Naive thymus-derived CD4-positive, alpha-beta T cell (primary cell): Measurements from ENCODE around the gene TIMP4. TPM values are rescaled to one million over a fixed set of nuclear protein-coding genes. Genes with fewer than 3 reads are reported as not detected.

Source experiments
- ATAC-seq: fragments of 150-1000 bp; cut with Tn5 transposase; 2 replicates; pipeline ENCODE4 v1.10.0; 2021; ENCODE audit warnings: mild to moderate bottlenecking, moderate library complexity
- CTCF ChIA-PET: fragments of 350-600 bp; sonication (Branson Sonifier 250); formaldehyde crosslinking; loops from one replicate; lab custom pipeline; 2021; ENCODE audit warnings: antibody characterized with exemption; lab: Charles Lee
- POLR2A ChIA-PET: fragments of 350-600 bp; sonication (Branson Sonifier 250); formaldehyde crosslinking; loops from one replicate; lab custom pipeline; 2021; ENCODE audit warnings: antibody characterized with exemption, inconsistent platforms; lab: Charles Lee
- DNase-seq, 9 donors: peaks; one replicate each; pipeline versions ENCODE4 v3.0.0 to v3.0.0-alpha.2; 2020 to 2022; ENCODE audit warnings: mixed read lengths in 1 of 9
- H3K27ac ChIP-seq: one replicate; pipeline ENCODE4 v1.7.0; 2013; ENCODE audit warnings: mild to moderate bottlenecking, low read depth, low read length, moderate library complexity
- H3K27me3 ChIP-seq, 2 donors: one replicate each; pipeline ENCODE4 v1.7.0; 2013; ENCODE audit warnings: low read length in 2 of 2, mild to moderate bottlenecking in 2 of 2, moderate library complexity in 2 of 2; ENCODE audit not compliant: control insufficient read depth in 2 of 2, insufficient read depth in 2 of 2
- H3K36me3 ChIP-seq, 3 experiments: 1 replicate in 2 of 3; 2 replicates in 1 of 3; pipeline ENCODE4 v1.7.0; 2013; ENCODE audit warnings: low read length in 3 of 3, mild to moderate bottlenecking in 3 of 3, moderate library complexity in 1 of 3; ENCODE audit not compliant: insufficient read depth in 3 of 3, control insufficient read depth in 2 of 3
- H3K4me1 ChIP-seq, 2 donors: one replicate each; pipeline ENCODE4 v1.7.0; 2013; ENCODE audit warnings: low read length in 2 of 2, mild to moderate bottlenecking in 2 of 2, moderate library complexity in 1 of 2; ENCODE audit not compliant: control insufficient read depth in 2 of 2, insufficient read depth in 2 of 2
- H3K4me3 ChIP-seq: 2 replicates; pipeline ENCODE4 v1.7.0; 2013; ENCODE audit warnings: mild to moderate bottlenecking, low read length
- H3K9me3 ChIP-seq, 3 experiments: 1 replicate in 2 of 3; 2 replicates in 1 of 3; pipeline ENCODE4 v1.7.0; 2013; ENCODE audit warnings: low read length in 3 of 3; ENCODE audit not compliant: control insufficient read depth in 2 of 3
- H3K27ac Mint-ChIP-seq, 9 donors: one replicate each; pipeline ENCODE4 v1.8.0; 2020 to 2022; ENCODE audit warnings: mixed read lengths in 9 of 9, mild to moderate bottlenecking in 8 of 9, moderate library complexity in 5 of 9, inconsistent platforms in 2 of 9
- H3K27me3 Mint-ChIP-seq, 5 donors: one replicate each; pipeline ENCODE4 v1.8.0; 2021 to 2022; ENCODE audit warnings: mixed read lengths in 5 of 5, mild to moderate bottlenecking in 1 of 5
- H3K36me3 Mint-ChIP-seq, 5 donors: one replicate each; pipeline ENCODE4 v1.8.0; 2020 to 2022; ENCODE audit warnings: mixed read lengths in 5 of 5, mild to moderate bottlenecking in 3 of 5, inconsistent platforms in 1 of 5
- H3K4me1 Mint-ChIP-seq, 7 donors: one replicate each; pipeline ENCODE4 v1.8.0; 2020 to 2022; ENCODE audit warnings: mixed read lengths in 7 of 7, mild to moderate bottlenecking in 3 of 7, inconsistent platforms in 1 of 7
- H3K4me3 Mint-ChIP-seq, 10 donors: one replicate each; pipeline ENCODE4 v1.8.0; 2020 to 2022; ENCODE audit warnings: mild to moderate bottlenecking in 10 of 10, mixed read lengths in 10 of 10, moderate library complexity in 6 of 10, inconsistent platforms in 2 of 10
- H3K9me3 Mint-ChIP-seq, 11 donors: one replicate each; pipeline ENCODE4 v1.8.0; 2020 to 2022; ENCODE audit warnings: mixed read lengths in 11 of 11, mild to moderate bottlenecking in 4 of 11, inconsistent platforms in 1 of 11, moderate library complexity in 1 of 11
- intact Hi-C, 2 donors: fragments of 100-400 bp; cut with micrococcal nuclease; formaldehyde crosslinking; loops; one replicate each; pipeline ENCODE4 v1.15.1; 2023
- polyA plus RNA-seq, 2 donors: library from polyadenylated mRNA; unstranded; fragments of 300-500 nt; fragmentation: Illumina TruSeq; gene quantifications; one replicate each; pipeline ENCODE4 v1.2.3, GENCODE V29; 2021
- total RNA-seq, 6 experiments: library from RNA in 5 of 6; stranded (reverse) in 5 of 6; gene quantifications; 1 replicate in 5 of 6; 2 replicates in 1 of 6; pipeline ENCODE4 v1.2.3 and lab custom pipeline; 2021 to 2026

TIMP4 gene
- total and polyA plus RNA-seq, 7 experiments from 2014 or later, result 0.53 TPM; not detected in 6

- ATAC-seq, result peak; percentile 24
- intact Hi-C loops, result no loop called here
- H3K9me3 ChIP-seq, result no peaks in the 10 kb centered on the region
- H3K36me3 ChIP-seq, result no peaks in the 10 kb centered on the region
- no peak overlapping the region for H3K27ac Mint-ChIP-seq
- peaks cover 4 to 17% (median 7%) of the 10 kb centered on the region in 7 donors for H3K4me1 Mint-ChIP-seq
- H3K27me3 ChIP-seq, result no peaks in the 10 kb centered on the region
- ChIA-PET CTCF (interaction anchor here (0.6 kb wide), 1 partner anchor 11 kb away, joined by 7 read pairs; no protein-coding TSS in a partner anchor), POLR2A (no interaction called here)
- H3K27ac ChIP-seq, result no peak overlapping the region
- no peaks in the 10 kb centered on the region for H3K4me1 ChIP-seq
- no peak overlapping the region for H3K4me3 ChIP-seq
- DNase-seq, result no peak
- H3K36me3 Mint-ChIP-seq, result no peaks in the 10 kb centered on the region
- H3K9me3 Mint-ChIP-seq, result no peaks in the 10 kb centered on the region
- H3K27me3 Mint-ChIP-seq, result peaks cover 0 to 10% (median 0%) of the 10 kb centered on the region in 5 donors
- no peak overlapping the region for H3K4me3 Mint-ChIP-seq
Observed at GRCh38 chr3:12186515-12187286, 28.0 kb upstream of the TIMP4 start.

DNA sequence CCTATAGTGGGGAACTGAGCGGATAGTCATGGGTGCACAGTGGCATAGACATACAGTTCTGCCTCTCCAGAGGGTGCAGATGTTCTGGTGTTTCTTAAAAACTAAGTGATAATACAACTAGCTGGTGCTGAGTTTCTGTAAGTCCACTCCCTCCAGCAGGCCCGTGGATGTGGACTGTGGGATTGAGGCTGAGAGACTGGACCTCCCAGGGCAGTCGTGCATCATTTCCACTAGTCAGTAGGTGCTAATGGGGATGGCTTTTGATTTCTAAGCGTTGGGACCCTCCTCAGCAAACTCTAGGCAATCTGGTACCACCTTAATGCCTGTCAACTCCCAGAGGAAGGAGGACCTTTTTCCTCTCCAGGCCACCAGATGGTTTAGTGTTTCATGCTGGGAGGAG lies 27.3 kb upstream of the TIMP4 start:
- H3K36me3 Mint-ChIP-seq, result peaks cover 0 to 2% (median 0%) of the 10 kb centered on the region in 5 donors
- intact Hi-C loops, result no loop called here
- no peak overlapping the region for H3K27ac Mint-ChIP-seq
- ChIA-PET POLR2A (no interaction called here), CTCF (no interaction called here)
- Histone ChIP-seq H3K4me1 (no peaks in the 10 kb centered on the region), H3K36me3 (no peaks in the 10 kb centered on the region), H3K4me3 (no peak overlapping the region), H3K27ac (no peak overlapping the region), H3K27me3 (no peaks in the 10 kb centered on the region), H3K9me3 (no peaks in the 10 kb centered on the region)
- H3K4me3 Mint-ChIP-seq, result no peak overlapping the region
- ATAC-seq (no peak), DNase-seq (no peak)
- peaks cover 4 to 16% (median 7%) of the 10 kb centered on the region in 7 donors for H3K4me1 Mint-ChIP-seq
- H3K9me3 Mint-ChIP-seq, result peaks cover 0 to 3% (median 0%) of the 10 kb centered on the region in 11 donors
- H3K27me3 Mint-ChIP-seq, result peaks cover 0 to 4% (median 0%) of the 10 kb centered on the region in 5 donors

DNA sequence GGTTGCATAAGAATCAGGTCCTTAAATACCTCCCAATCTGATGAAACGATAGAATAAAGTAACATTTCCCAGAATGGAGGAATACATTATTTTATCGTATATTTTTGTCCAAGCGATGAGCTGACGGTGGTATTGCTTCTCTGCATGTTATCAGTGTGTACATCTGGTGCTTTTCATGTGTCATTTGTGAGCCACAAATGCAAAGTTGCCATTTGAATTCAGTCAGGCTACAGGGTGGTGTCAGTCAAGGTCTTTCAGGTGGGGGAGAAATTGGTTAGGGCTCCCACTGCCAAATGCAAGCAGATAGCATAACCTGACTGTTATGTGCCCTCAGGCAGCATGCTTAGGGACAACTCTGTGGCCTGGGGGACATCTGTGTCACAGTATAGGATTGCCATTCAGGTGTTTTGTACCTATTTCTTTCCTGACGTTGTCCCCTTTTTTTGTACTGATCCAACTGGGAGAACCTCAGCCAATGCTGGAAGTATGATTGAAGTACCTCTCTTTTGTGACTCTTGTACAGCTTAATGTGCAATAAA lies 26.5 kb upstream of the TIMP4 start:
- peaks cover 0 to 2% (median 0%) of the 10 kb centered on the region in 5 donors for H3K36me3 Mint-ChIP-seq
- no peak overlapping the region for H3K4me3 Mint-ChIP-seq
- Histone ChIP-seq H3K27me3 (no peaks in the 10 kb centered on the region), H3K4me3 (no peak overlapping the region), H3K27ac (no peak overlapping the region), H3K9me3 (no peaks in the 10 kb centered on the region), H3K36me3 (no peaks in the 10 kb centered on the region), H3K4me1 (no peaks in the 10 kb centered on the region)
- ChIA-PET CTCF (no interaction called here), POLR2A (no interaction called here)
- intact Hi-C loops, result no loop called here
- H3K27me3 Mint-ChIP-seq, result no peaks in the 10 kb centered on the region
- peaks cover 4 to 13% (median 7%) of the 10 kb centered on the region in 7 donors for H3K4me1 Mint-ChIP-seq
- no peak overlapping the region for H3K27ac Mint-ChIP-seq
- ATAC-seq (no peak), DNase-seq (no peak)
- peaks cover 0 to 3% (median 0%) of the 10 kb centered on the region in 11 donors for H3K9me3 Mint-ChIP-seq

DNA sequence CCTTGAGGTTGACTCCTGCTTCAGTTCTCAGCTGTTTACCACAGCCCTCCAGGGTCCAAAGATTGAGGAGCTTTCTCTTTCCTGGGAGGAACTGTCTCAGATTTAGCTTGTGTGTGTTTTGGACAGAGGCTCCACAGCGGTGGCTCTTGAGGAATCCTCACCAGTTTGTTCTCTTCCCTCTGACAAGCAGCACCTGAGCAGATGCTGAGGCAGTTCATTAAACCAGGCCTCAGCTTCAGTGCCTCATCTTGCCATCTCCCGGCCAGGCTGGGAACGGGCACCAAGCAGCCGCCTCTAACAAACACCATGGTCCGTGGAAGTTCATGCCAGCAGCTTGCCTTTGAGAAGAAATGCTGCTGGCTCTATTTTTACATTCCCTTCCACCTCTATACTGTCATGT lies 25.8 kb upstream of the TIMP4 start:
- Histone ChIP-seq H3K27me3 (no peaks in the 10 kb centered on the region), H3K4me1 (no peaks in the 10 kb centered on the region), H3K36me3 (no peaks in the 10 kb centered on the region), H3K9me3 (no peaks in the 10 kb centered on the region), H3K4me3 (no peak overlapping the region), H3K27ac (no peak overlapping the region)
- H3K4me3 Mint-ChIP-seq, result no peak overlapping the region
- intact Hi-C loops, result no loop called here
- ChIA-PET CTCF (no interaction called here), POLR2A (no interaction called here)
- no peak overlapping the region for H3K27ac Mint-ChIP-seq
- no peaks in the 10 kb centered on the region for H3K27me3 Mint-ChIP-seq
- H3K4me1 Mint-ChIP-seq, result peaks cover 4 to 14% (median 7%) of the 10 kb centered on the region in 7 donors
- no peak for DNase-seq
- peaks cover 0 to 2% (median 0%) of the 10 kb centered on the region in 5 donors for H3K36me3 Mint-ChIP-seq
- no peak for ATAC-seq
- peaks cover 0 to 3% (median 0%) of the 10 kb centered on the region in 11 donors for H3K9me3 Mint-ChIP-seq

GRCh38 chr3:12182687-12183441 lies 24.2 kb upstream of the TIMP4 start:
- no peak for DNase-seq
- ChIA-PET CTCF (no interaction called here), POLR2A (no interaction called here)
- Histone ChIP-seq H3K4me1 (no peaks in the 10 kb centered on the region), H3K36me3 (no peaks in the 10 kb centered on the region), H3K9me3 (no peaks in the 10 kb centered on the region), H3K27ac (no peak overlapping the region), H3K27me3 (no peaks in the 10 kb centered on the region), H3K4me3 (no peak overlapping the region)
- H3K27ac Mint-ChIP-seq, result no peak overlapping the region
- H3K36me3 Mint-ChIP-seq, result peaks cover 0 to 2% (median 0%) of the 10 kb centered on the region in 5 donors
- ATAC-seq, result no peak
- intact Hi-C loops, result no loop called here
- H3K9me3 Mint-ChIP-seq, result peaks cover 0 to 3% (median 0%) of the 10 kb centered on the region in 11 donors
- no peak overlapping the region for H3K4me3 Mint-ChIP-seq
- no peaks in the 10 kb centered on the region for H3K27me3 Mint-ChIP-seq
- peaks cover 4 to 16% (median 6%) of the 10 kb centered on the region in 7 donors for H3K4me1 Mint-ChIP-seq

- H3K4me1 Mint-ChIP-seq, result peaks cover 0 to 9% (median 0%) of the 10 kb centered on the region in 7 donors
- POLR2A ChIA-PET, result no interaction called here
- peaks cover 0 to 3% (median 0%) of the 10 kb centered on the region in 11 donors for H3K9me3 Mint-ChIP-seq
- no peaks in the 10 kb centered on the region for H3K27me3 ChIP-seq
- no peaks in the 10 kb centered on the region for H3K9me3 ChIP-seq
- H3K27me3 Mint-ChIP-seq, result no peaks in the 10 kb centered on the region
- ATAC-seq (no peak), DNase-seq (no peak)
- H3K27ac ChIP-seq, result no peak overlapping the region
- intact Hi-C loops, result no loop called here
- CTCF ChIA-PET, result no interaction called here
- no peak overlapping the region for H3K4me3 Mint-ChIP-seq
- no peaks in the 10 kb centered on the region for H3K36me3 ChIP-seq
- H3K4me1 ChIP-seq, result no peaks in the 10 kb centered on the region
- peaks cover 0 to 2% (median 0%) of the 10 kb centered on the region in 5 donors for H3K36me3 Mint-ChIP-seq
- no peak overlapping the region for H3K27ac Mint-ChIP-seq
- H3K4me3 ChIP-seq, result no peak overlapping the region
Observed at GRCh38 chr3:12181806-12182205, 23.1 kb upstream of the TIMP4 start.
